Esophagus squamous epithelium (tissue), 4 donors: ENCODE measurements around the gene ZNF407.

Experiments used
- POLR2A ChIP-seq, 4 donors: fragments of 450-650 bp; IDR thresholded peaks; one replicate each; pipeline ENCODE4 v1.6.1; 2017; ENCODE audit warnings: antibody characterized with exemption in 4 of 4, mild to moderate bottlenecking in 4 of 4, moderate library complexity in 3 of 4
- TF ChIP-seq, protein P1 (sequence below), 6 experiments: fragments of 450-650 bp in 4 of 6; fragments of 200-600 bp in 2 of 6; sonication (generic) in 2 of 6; IDR thresholded peaks; one replicate each; pipeline ENCODE4 v1.5.1; 2016 to 2019; ENCODE audit warnings: antibody characterized with exemption in 6 of 6, mild to moderate bottlenecking in 4 of 6, moderate library complexity in 4 of 6

DNA sequence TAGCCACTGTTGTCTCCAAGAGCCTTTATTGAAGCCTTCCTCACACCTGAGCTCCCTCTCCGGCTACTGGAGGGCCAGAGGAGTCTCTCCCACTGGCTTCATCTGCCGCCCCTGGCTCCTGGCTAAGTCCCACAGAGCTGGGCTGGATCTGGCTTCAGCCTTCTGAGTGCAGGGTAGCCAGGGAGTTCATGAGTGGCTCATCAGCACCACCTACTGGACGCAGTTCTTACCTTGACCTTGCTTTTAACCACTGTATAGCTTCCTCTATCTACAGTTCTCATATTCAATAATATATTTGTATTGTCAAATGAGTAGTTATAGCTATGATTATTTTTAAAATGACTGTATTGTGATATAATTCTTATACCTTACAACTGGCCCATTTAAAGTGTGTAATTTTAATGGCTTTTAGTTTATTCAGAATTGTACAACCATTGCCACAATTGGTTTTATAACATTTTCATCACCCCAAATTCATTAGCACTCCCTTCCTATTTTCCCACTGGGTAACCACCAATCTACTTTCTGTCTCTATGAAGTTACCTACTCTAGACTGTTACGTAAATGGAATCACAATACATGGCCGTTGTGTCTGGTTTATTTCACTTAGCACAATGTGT, 45.6 kb upstream of the ZNF407 start:
- TF ChIP-seq, protein P1, sequence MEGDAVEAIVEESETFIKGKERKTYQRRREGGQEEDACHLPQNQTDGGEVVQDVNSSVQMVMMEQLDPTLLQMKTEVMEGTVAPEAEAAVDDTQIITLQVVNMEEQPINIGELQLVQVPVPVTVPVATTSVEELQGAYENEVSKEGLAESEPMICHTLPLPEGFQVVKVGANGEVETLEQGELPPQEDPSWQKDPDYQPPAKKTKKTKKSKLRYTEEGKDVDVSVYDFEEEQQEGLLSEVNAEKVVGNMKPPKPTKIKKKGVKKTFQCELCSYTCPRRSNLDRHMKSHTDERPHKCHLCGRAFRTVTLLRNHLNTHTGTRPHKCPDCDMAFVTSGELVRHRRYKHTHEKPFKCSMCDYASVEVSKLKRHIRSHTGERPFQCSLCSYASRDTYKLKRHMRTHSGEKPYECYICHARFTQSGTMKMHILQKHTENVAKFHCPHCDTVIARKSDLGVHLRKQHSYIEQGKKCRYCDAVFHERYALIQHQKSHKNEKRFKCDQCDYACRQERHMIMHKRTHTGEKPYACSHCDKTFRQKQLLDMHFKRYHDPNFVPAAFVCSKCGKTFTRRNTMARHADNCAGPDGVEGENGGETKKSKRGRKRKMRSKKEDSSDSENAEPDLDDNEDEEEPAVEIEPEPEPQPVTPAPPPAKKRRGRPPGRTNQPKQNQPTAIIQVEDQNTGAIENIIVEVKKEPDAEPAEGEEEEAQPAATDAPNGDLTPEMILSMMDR (IDR thresholded peaks at IDR 0.05) = peak; percentile 70 to 79 (median 75)
- TF ChIP-seq POLR2A (IDR thresholded peaks at IDR 0.05) = no peak
